Inferior parietal cortex (tissue), 1 donor: ENCODE data around the gene TENM3.

ENCODE experiments used
- DNase-seq: peaks from one replicate; pipeline ENCODE4 v3.0.0-alpha.2; 2016; ENCODE audit errors: extremely low spot score

TENM3 gene

DNA sequence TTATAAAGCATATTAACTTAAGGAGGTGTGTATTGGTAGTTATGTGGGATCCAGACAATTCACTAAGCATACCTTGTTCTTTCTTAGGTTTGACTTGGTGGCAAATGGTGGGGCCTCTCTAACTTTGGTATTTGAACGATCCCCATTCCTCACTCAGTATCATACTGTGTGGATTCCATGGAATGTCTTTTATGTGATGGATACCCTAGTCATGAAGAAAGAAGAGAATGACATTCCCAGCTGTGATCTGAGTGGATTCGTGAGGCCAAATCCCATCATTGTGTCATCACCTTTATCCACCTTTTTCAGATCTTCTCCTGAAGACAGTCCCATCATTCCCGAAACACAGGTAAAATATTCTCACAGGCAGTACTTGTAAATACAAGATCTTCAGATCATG lies 487.6 kb downstream of the TENM3 start:
- DNase-seq = no peak

DNA sequence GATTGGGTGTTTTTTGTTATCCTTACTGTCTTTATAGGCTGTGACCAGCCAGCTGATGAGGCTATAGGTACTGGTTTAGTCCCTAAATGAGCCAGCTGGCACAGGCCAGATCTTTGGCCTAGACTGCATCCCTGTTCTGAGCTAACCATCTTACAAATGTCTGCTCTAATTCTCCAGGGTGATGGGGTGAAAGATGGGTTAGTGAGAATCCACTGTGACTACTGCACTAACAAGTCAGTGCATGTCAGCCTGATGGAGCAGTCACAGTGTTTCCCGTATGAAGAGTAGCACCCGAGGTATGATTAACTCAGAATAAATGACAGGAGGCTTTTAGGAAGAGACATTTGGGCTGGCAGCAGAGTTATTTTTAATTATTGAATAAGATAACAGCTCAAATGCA lies 493.0 kb downstream of the TENM3 start:
- DNase-seq = no peak

DNA sequence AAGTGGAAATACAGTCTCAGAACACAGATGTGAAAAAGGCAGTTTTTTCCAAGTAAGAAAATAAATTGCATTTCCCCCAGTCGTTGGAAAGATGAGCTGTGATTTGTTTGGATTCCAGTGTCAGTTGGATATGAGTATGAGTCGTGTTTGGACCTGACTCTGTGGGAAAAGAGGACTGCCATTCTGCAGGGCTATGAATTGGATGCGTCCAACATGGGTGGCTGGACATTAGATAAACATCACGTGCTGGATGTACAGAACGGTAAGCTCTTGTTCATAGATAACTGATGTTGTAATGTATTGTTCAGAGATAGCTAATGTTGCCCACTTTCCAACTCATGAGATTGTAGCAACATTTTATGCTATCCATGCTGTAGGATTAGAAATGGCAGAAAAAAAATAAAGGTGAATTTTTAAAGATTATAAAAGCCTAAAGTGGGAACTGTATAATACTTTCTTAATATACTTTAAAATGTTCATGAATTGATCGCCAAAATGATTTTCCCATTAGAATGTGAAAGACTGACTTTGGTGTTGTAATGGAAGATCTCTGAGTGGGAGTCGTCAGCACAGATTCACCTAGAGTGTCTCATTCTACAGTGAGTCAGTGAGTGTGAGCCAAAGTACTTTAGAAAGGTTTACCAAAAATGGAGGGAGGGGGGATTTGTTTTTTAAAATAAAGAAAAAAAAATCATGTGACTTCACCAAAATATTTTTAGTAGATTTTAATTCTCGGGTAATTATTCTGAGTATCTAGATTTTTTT lies 495.3 kb downstream of the TENM3 start:
- no peak for DNase-seq

DNA sequence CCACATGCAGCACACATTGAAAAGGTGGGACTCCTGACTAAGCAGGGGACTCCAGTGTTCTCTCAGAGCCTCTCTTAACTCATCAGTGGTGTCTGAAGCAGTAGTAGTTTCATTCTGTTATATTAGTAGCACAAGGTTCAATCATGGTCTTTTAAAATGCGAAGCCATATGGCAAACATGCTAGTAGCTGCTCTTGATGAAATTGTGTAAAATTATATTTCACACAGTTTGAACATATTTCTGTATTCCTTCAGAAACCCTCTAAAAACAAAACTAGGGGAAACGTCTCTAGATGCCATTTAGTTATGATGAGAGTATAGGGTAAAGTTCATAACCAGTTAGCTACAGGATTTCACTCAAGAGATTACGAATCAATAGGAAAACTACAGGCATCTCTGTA lies 497.1 kb downstream of the TENM3 start:
- DNase-seq = no peak

DNA sequence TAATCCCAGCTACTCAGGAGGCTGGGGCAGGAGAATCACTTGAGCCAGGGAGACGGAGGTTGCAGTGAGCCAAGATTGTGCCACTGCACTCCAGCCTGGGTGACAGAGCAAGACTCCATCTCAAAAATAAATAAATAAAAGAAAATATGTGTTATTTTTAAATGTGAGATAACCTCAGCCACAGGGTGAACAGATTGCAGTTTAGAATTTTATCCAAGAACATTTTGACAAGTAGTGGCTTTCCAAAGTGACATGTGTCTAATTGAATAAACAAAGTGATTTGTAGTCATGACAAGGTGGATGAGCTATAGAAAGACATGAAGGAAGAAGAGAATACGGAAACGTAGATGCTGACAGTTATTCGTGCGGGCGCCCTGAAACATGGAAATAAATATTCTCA lies 497.9 kb downstream of the TENM3 start:
- no peak for DNase-seq

DNA sequence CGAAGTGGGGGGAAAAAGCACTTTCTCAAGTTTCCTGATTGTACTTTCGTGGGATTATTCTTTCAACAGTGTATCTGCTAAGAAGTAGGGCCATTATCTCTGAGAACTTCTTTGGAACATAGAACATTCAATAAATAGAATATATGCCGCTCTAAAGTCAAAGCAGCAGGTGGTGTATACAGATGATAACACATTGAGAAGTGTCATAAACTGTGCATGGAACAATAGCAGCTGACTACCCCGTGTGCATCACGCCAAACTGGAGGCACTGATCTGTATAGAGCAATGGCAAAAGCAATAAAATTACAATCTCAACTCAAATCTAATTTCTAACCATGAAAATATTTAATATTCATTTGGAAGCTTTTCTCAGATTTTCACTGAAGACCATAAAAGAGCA lies 498.7 kb downstream of the TENM3 start:
- no peak for DNase-seq

DNA sequence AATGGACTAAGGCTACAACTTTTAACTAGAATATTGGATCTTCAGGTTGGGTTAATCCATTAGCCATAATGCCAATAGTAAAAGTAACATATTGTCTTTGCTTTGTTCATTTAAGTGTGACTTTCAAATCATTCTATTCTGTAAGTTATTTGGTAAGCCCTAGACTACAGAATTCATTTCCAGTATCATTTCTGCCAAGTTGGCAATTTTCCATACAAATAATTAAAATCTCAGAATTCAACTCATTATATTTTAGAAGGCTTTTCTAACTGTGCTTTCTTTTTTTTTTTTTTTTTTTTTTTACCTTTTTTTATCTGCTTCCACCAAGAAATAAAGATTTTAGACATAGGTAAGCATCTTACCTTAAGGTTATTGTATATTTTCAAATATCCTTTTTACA lies 500.6 kb downstream of the TENM3 start:
- DNase-seq = no peak

DNA sequence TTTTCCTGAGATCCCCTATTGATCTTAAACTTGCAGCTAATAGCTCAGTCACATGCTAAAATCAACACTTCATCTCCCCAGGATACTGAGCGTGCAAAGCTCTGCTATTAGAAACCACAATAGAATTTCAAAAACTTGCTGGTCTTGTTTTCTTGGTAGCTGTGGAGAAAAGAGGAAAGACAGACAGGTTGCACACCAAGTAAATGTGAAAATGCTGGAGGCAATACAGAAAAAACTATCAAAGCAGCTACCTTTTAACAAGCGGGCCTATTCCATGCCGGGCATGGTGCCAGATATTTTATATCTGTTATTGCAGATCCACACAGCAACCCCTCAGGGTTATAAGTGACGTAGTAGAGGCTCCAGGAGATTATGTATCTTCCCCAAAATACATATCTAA lies 502.0 kb downstream of the TENM3 start:
- DNase-seq = no peak

DNA sequence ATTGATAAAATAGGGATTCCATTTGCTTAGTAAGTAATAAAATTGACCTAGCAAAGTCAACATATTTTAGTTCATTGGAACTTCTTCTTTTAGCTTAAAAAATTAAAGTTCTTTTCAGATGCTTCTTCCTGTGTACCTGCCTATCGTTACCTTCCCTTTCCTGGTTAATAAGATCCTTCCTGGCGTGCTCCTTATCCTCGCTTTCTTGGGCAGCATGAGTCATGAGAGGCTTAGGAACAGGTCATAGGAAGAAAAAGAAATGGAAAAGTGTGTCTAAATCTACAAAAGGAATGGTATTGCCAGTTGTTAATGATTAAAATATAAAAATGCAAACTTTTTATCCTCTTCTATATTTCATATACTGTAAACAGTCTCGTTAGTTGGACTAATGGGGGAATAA lies 503.7 kb downstream of the TENM3 start:
- no peak for DNase-seq

DNA sequence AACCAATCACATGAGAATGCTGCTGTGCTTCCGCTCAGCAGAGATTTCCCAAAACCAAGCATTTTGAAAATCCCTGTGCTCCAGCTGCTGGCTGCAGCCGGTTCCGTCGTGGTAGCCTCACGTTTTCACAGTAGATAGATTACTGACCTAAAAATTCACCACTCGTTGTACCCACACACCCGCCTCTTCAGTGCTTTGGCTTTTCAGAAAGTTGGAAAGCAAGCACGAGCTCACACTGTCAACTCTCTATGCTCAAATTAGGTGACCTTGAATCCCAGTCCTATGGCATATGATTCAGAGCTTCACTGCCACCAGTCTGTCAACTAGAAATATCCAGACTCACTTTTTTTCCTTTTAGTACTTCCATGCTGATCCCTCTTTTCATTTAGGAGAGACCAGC lies 505.1 kb downstream of the TENM3 start:
- no peak for DNase-seq

DNA sequence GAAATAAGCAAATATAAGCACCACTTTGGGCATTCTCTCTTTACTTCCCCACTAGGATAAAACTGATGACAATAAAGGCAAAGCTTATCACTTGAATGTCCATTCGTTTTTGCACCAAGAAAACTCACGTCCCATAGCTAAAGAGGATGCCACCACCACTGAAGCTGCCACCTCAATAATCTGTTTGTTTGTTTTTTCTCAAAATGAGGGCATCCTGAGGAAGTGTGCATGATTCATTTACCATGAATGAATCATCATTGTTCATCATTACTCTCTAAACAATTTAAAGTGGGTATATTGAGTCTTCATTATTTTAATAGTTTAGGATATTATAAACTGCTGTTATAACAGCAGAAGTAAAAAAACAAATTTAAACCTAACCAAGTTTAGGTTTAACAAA lies 505.7 kb downstream of the TENM3 start:
- no peak for DNase-seq

DNA sequence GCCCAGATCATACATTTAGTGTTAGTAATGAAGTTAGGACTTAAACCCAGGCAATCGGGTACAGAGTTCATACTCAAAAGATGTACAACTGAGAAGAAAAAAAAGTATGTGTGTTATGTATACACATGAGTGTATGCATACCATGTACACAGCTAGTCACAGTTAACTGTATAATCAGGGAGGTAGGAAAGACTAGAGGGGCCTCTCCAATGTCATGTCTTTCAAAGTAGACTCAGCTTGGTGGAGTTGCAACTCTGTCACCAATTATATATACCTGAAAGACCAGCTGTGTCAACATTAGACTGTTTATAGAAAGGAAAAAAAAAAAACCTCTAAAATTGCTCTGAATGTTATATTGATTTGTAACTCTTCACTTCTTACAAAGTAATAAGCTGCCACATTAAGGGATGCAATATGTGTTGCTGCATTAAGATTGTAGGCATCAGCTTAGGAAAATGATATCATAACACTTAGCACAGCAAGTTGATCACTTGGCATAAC lies 506.5 kb downstream of the TENM3 start:
- DNase-seq = no peak

DNA sequence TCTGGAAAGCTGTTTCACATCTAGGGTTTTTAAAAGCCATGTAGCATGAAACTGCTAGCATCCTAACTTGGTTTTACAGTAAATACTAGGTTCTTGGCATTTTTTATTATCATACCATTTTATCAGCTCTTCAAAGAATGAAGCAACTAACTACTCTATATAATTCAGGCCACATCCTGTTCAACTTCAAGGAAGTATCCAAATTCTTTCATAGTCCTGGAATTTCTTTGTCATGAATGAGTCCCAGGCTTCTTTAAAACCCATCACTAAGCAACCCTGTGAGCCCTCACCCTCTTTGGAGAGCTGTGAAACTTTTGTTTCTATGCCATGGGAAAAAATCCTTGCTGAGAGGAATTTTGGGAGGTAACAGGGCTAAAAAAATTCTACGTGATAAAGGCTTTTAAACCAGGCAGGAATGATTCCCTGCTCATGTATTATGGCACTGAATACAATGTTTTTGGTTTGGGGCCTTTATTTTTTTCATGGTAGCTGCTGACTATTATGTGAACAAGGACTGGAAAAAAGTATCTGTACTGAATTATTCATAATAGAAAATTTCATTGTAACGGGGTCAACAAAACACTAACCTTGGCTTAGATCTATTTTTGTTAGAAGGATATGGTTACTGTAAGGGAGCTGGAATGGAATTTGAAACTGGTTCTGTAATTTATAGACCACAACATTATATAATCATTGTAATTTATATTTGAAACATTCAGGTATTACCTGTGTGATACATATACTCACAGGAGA lies 509.1 kb downstream of the TENM3 start:
- DNase-seq = no peak

DNA sequence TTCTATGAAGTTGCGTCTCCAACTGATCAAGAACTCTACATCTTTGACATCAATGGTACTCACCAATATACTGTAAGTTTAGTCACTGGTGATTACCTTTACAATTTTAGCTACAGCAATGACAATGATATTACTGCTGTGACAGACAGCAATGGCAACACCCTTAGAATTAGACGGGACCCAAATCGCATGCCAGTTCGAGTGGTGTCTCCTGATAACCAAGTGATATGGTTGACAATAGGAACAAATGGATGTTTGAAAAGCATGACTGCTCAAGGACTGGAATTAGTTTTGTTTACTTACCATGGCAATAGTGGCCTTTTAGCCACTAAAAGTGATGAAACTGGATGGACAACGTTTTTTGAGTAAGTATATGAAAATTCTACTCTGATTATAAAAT lies 511.7 kb downstream of the TENM3 start:
- DNase-seq = no peak

DNA sequence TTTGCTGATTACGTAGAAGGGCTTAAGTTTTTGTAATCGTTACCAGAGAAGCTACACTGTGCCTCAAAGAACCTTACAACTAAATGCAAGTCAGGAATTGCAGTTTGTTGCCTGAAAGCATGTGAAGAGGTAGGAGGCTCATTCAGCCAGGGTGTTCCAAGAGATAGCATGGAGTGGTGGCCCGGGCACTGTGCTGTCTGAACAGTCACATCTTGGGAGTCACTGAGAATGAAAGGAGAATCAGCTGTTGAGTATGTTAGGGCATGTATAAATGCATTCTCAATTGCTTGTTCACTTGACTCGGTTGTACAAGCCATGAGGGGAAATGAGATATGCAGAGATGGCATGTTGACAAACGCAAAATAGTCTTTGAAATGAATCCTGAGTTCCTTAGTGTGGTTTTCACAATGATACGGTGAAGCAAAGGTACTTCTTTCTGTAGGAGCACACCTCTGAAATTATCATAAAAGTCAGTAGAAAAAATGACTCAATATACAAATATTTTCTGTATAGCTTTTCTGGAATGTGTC lies 513.0 kb downstream of the TENM3 start:
- no peak for DNase-seq

DNA sequence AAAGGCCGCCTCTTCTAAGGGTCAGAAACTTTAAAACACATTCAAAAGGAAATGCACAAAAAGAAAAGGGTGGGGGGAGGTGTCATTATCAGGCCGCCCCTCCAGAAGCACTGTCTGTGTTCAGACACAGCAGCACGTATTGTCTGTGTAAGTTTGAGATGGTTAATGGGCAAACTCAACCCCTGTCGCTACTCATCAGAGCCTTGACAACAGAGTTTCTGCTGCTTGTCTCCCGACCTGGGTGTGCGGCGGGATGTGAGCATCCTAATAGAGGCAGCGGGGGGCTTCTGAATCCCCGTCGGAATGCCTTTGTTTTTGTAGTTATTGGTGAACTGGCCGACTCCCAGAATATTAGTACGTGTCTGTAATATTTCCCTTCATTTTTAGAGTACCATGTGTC lies 515.1 kb downstream of the TENM3 start:
- no peak for DNase-seq

DNA sequence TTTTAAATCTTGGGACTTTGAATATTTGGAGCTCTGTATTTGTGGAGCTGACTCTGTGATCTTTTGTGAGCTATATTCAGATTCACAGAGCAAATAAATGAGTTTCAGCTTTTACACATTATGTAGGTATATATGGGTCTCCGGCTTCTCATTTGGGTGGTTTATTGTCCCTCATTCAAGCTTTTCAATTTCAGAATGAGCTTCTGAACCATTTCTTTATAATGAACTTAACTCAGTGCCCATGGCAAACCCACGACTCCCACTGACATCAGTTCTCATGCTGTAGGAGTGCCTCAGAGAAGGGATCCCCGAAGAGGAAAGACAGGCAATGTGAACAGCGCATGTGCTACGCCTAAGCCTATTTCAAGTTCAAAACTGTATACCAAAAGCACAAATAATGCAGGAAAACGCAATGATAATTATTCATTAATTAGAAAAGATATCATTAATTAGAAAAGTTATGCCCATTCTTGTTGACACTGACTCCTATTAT lies 517.4 kb downstream of the TENM3 start:
- DNase-seq = no peak

DNA sequence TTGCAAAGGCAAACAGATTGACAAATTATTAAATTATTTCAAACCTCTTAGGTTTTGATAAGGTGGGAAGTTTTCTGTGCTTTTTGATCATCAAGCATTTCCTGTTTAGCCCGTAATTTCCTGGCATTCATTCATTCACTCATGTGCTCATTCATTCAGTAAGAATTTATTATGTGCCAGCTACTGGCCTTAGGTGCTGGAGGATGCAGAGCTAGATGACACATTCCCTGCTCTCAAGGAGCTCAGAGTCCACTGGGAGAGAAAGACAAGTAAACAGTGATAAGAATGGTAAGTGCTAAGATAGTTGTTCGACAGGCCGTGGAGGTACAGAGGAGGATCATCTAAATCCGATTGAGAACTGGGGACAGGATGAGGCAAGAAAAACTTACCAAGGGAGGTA lies 520.9 kb downstream of the TENM3 start:
- no peak for DNase-seq

DNA sequence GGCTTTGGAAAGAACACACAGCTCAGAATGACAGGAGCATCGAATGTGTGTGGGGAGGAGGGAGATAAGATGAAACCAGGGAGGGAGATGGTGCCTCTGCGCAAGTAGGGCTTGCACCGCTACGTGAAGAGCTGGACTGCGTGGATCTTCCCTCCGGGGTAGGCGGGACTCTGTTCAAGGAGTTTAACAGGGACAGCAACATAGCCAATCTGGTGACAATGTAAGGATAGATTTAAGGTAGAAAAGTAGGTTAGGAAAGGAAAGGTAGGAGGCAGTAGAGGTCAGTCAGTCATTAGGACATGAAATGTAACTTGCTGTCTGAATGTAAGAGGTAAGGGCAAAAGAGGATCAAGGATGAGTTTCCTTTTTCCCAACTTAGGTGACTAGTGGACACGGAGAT lies 521.4 kb downstream of the TENM3 start:
- DNase-seq = no peak

DNA sequence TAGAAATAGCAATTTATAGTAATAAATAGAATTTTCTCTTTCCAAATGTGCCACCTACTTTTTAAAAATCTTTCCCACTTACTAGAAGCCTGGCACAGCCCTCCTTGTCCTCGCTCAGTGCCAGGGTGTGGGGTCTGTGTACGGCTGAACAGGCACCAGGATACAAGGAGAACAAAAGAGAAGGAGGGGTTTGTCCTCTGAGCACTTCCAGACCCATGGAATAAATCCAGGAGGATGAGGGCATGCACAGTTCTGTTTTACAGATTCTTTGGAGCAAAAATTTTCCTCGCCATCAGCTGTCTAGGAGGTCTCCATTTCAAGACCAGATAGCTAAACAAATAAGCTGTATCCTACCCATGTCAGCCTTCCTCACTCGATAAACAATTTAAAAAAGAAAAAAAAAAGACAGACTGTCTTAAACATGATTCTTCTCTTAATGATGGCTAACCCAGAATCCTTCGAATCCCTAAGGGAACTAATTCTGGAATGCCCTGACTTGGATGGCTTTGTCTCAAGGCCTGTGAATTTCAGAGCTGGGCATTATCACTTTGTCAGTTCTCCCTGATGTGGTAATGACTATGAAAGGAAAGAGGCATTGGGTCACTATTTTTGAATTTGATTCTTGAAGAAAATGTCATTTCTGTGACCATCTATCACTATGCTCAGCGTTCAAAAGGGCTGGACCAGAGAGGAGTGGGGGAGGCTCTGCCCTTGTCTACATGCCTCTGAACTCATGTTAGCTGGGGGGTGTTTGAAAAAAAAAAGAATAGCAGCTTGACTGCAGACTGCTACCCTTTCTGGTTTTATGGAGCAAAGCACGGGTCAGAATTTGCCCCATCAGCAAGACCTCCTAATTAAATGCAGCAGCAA lies 523.0 kb downstream of the TENM3 start:
- no peak for DNase-seq

DNA sequence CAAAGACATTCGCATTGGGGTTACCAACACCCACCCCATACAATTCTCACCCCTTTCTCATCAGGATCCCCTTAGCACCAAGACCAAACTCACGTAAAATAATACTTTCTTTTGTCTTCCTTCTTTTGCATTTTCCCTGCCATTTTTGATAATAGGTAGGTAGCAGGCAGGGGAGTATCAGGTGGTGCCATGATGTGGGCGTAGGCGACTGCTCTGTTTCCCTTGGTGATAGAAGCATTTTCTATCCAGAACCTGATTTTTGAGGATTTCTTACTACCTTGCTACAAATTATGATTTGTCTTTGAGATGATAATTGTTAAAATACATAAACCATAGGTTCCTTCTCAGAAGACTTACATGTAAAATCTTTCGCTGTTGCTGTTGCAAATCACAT lies 523.7 kb downstream of the TENM3 start:
- no peak for DNase-seq

DNA sequence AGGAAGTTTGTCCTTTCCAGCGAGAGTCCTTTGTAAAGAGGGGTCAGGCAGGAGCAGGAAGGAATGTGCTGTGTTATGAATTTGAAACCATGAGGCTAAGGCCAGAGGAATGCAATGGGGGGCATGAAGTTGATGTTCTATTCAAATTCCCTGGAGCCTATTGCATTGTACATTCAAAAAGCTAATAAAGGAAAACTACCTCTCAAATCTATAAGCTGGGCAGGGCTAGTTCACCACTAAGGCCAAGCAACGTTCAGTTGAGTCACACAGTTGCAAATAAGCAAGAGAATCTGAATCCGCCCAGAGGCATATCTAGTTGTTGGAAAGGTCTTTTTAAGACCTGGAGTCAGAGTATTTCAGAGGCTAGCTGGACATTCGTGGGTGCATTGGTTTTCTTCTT lies 525.6 kb downstream of the TENM3 start:
- DNase-seq = no peak
